ENCODE data around the gene APOBEC3G. TPM values are rescaled to one million over a fixed set of nuclear protein-coding genes. Genes with fewer than 3 reads are reported as not detected.
"Not testable (repeated sequence)": the region's sequence is repeated elsewhere in the genome, so short reads cannot be mapped to it uniquely, and the experiment has no call there.

Gene APOBEC3G
- polyA plus RNA-seq, 3 donors = 33.3 to 73.6 (median 64.5) TPM

GRCh38 chr22:39078329-39078728, 1.3 kb downstream of the APOBEC3G start:
- Mint-ChIP-seq H3K36me3 (peaks cover 30 to 42% of the 10 kb centered on the region in 2 donors), H3K27me3 (ENCODE audit: low read depth in 3 of 3) (peaks cover 0 to 2% (median 0%) of the 10 kb centered on the region in 3 donors), H3K4me1 (peaks cover 34% of the 10 kb centered on the region), H3K4me3 (peak overlapping the region in 1 of 2 donors; percentile 87), H3K9me3 (peaks cover 0 to 3% (median 0%) of the 10 kb centered on the region in 7 donors), H3K27ac (peak overlapping the region in 3 of 7 donors; percentile 50 to 95 (median 53))
- no peak overlapping the region for H3K9ac ChIP-seq (ENCODE audit: insufficient read depth, low read length, poor library complexity, severe bottlenecking)
- WGBS (ENCODE audit: insufficient coverage) = 100% methylated on average over 4 of the region's 8 CpGs
- intact Hi-C loops (cut with micrococcal nuclease) = no loop called here
- H3K79me2 ChIP-seq (ENCODE audit: insufficient read depth, low read length) = peaks cover 14% of the 10 kb centered on the region
- H3K27ac ChIP-seq (ENCODE audit: low read depth in 1 of 2, low read length in 2 of 2) = peak overlapping the region in 1 of 2 donors; percentile 90
- H3K36me3 ChIP-seq (replicated peaks in 1 of 2; ENCODE audit: control insufficient read depth in 1 of 2, insufficient read depth in 2 of 2, low read length in 2 of 2) = peaks cover 20 to 33% of the 10 kb centered on the region in 2 donors
- H2AFZ ChIP-seq (ENCODE audit: insufficient read depth, low read depth, low read length, poor library complexity, severe bottlenecking) = no peak overlapping the region
- H3K4me2 ChIP-seq (replicated peaks; ENCODE audit: extremely low read depth, low read length, poor library complexity, severe bottlenecking) = no peak overlapping the region
- H3K27me3 ChIP-seq (ENCODE audit: control insufficient read depth in 2 of 2, insufficient read depth in 2 of 2, low read length in 2 of 2) = no peaks in the 10 kb centered on the region
- H3K4me1 ChIP-seq (ENCODE audit: control insufficient read depth in 1 of 2, insufficient read depth in 2 of 2, low read length in 2 of 2) = peaks cover 13 to 22% of the 10 kb centered on the region in 2 donors
- H3K4me3 ChIP-seq (replicated peaks in 1 of 3; ENCODE audit: low read depth in 2 of 3, low read length in 3 of 3) = peak overlapping the region in 2 of 3 experiments; percentile 72 to 85
- H3K9me3 ChIP-seq (replicated peaks in 1 of 2; ENCODE audit: control insufficient read depth in 1 of 2, insufficient read depth in 1 of 2, low read length in 2 of 2) = no peaks in the 10 kb centered on the region
- DNase-seq = no peak
- H4K20me1 ChIP-seq (ENCODE audit: insufficient read depth, low read length) = peaks cover 4% of the 10 kb centered on the region
- TF ChIP-seq, protein P1, sequence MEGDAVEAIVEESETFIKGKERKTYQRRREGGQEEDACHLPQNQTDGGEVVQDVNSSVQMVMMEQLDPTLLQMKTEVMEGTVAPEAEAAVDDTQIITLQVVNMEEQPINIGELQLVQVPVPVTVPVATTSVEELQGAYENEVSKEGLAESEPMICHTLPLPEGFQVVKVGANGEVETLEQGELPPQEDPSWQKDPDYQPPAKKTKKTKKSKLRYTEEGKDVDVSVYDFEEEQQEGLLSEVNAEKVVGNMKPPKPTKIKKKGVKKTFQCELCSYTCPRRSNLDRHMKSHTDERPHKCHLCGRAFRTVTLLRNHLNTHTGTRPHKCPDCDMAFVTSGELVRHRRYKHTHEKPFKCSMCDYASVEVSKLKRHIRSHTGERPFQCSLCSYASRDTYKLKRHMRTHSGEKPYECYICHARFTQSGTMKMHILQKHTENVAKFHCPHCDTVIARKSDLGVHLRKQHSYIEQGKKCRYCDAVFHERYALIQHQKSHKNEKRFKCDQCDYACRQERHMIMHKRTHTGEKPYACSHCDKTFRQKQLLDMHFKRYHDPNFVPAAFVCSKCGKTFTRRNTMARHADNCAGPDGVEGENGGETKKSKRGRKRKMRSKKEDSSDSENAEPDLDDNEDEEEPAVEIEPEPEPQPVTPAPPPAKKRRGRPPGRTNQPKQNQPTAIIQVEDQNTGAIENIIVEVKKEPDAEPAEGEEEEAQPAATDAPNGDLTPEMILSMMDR (IDR thresholded peaks at IDR 0.05) = no peak

- H3K4me1 ChIP-seq (ENCODE audit: control insufficient read depth in 1 of 2, insufficient read depth in 2 of 2, low read length in 2 of 2) = peaks cover 13 to 22% of the 10 kb centered on the region in 2 donors
- H4K20me1 ChIP-seq (ENCODE audit: insufficient read depth, low read length); H3K27me3 Mint-ChIP-seq (ENCODE audit: low read depth in 3 of 3); H3K4me3 ChIP-seq (replicated peaks in 1 of 3; ENCODE audit: low read depth in 2 of 3, low read length in 3 of 3); DNase-seq; H3K9me3 Mint-ChIP-seq; H3K27me3 ChIP-seq (ENCODE audit: control insufficient read depth in 2 of 2, insufficient read depth in 2 of 2, low read length in 2 of 2); H3K9ac ChIP-seq (ENCODE audit: insufficient read depth, low read length, poor library complexity, severe bottlenecking); H3K9me3 ChIP-seq (replicated peaks in 1 of 2; ENCODE audit: control insufficient read depth in 1 of 2, insufficient read depth in 1 of 2, low read length in 2 of 2); H3K4me3 Mint-ChIP-seq; H3K27ac ChIP-seq (ENCODE audit: low read depth in 1 of 2, low read length in 2 of 2); H3K4me2 ChIP-seq (replicated peaks; ENCODE audit: extremely low read depth, low read length, poor library complexity, severe bottlenecking); intact Hi-C loops (cut with micrococcal nuclease); H2AFZ ChIP-seq (ENCODE audit: insufficient read depth, low read depth, low read length, poor library complexity, severe bottlenecking); H3K27ac Mint-ChIP-seq: not testable (repeated sequence)
- H3K36me3 Mint-ChIP-seq = peaks cover 32 to 50% of the 10 kb centered on the region in 2 donors
- peaks cover 14% of the 10 kb centered on the region for H3K79me2 ChIP-seq (ENCODE audit: insufficient read depth, low read length)
- peaks cover 34% of the 10 kb centered on the region for H3K4me1 Mint-ChIP-seq
- peaks cover 20 to 39% of the 10 kb centered on the region in 2 donors for H3K36me3 ChIP-seq (replicated peaks in 1 of 2; ENCODE audit: control insufficient read depth in 1 of 2, insufficient read depth in 2 of 2, low read length in 2 of 2)
- WGBS (ENCODE audit: insufficient coverage) = no CpG with 5 or more reads among the region's 24 CpGs
Observed at GRCh38 chr22:39079054-39079637, 2.1 kb downstream of the APOBEC3G start.
